NCI-H2107 (cell line): ENCODE measurements around the gene CDC45.

Experiments used
- DNase-seq: peaks from one replicate; lab custom pipeline; 2025; lab: John Stamatoyannopoulos, UW

The CDC45 gene

GRCh38 chr22:19559956-19560355 lies 80.2 kb downstream of the CDC45 start:
- no peak for DNase-seq

GRCh38 chr22:19565382-19566278 lies 85.9 kb downstream of the CDC45 start:
- no peak for DNase-seq

- DNase-seq: no peak
These were observed 86.8 kb downstream of the CDC45 start for GRCh38 chr22:19566279-19567156.

GRCh38 chr22:19567157-19568009 lies 87.7 kb downstream of the CDC45 start:
- DNase-seq: no peak

- DNase-seq: no peak
These were observed 88.9 kb downstream of the CDC45 start for GRCh38 chr22:19568337-19569275.

DNA sequence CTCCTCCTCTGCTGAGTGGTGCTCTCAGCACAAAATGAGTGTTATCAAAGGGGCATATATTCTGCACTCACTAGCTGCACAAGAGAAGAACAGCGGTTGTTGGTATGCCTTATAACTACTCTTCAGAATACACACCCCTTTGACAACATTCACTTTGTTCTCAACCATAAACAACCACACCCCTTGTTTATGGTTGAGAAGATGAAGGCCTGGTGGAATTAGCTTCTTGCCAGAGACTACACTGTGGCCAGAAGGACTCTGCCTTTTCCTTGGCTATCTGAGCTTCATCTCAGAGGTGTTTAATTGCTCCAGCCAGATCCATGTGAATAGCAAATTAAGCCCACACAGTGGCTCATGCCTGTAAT lies 89.5 kb downstream of the CDC45 start:
- DNase-seq: no peak

GRCh38 chr22:19569976-19570375 lies 90.3 kb downstream of the CDC45 start:
- no peak for DNase-seq
